HepG2 (cell line): ENCODE data around the gene LILRB5. TPM values are rescaled to one million over a fixed set of nuclear protein-coding genes. Genes with fewer than 3 reads are reported as not detected.
"Not testable (repeated sequence)": the region's sequence is repeated elsewhere in the genome, so short reads cannot be mapped to it uniquely, and the experiment has no call there.

Experiments used
- ATAC-seq: fragments of 200-7000 bp; cut with Tn5 transposase; 3 replicates; pipeline ENCODE4 v1.9.1; 2020; ENCODE audit warnings: mild to moderate bottlenecking, moderate library complexity
- BruUV-seq: library from RNA; stranded (reverse); fragments of 400-500 nt; replicated peaks from 2 replicates; lab custom pipeline; 2021; lab: Mats Ljungman, UMichigan
- CTCF ChIA-PET: fragments of 300-600 bp; formaldehyde crosslinking; extraction: SDS; loops from one replicate; lab custom pipeline; 2021; ENCODE audit warnings: low total read pairs, inconsistent platforms, low intra/inter-chr PET ratio; lab: Yijun Ruan, JAX
- POLR2A ChIA-PET: fragments of 350-600 bp; sonication (Branson Sonifier 250); formaldehyde crosslinking; loops from one replicate; lab custom pipeline; 2020; ENCODE audit warnings: antibody characterized with exemption, inconsistent platforms; lab: Yijun Ruan, JAX
- DNase-seq: peaks from one replicate; pipeline ENCODE4 v3.0.0-alpha.2; 2015; ENCODE audit warnings: low spot score
- FAIRE-seq: peaks from 3 replicates; lab custom pipeline; 2011; peaks lifted over from hg19 to GRCh38; lab: Jason Lieb, UNC
- H2AFZ ChIP-seq: one replicate; pipeline ENCODE4 v1.6.1; 2011; ENCODE audit warnings: low read length, inconsistent platforms
- H3K27ac ChIP-seq: fragments of 300-600 bp; 3 replicates; pipeline ENCODE4 v1.8.0; 2011; ENCODE audit warnings: mixed run types, mild to moderate bottlenecking, mixed read lengths, low read length, inconsistent platforms; ENCODE audit not compliant: insufficient read depth; ENCODE audit errors: extremely low read length
- H3K27me3 ChIP-seq, 2 experiments: fragments of 200-600 bp in 1 of 2; 2 replicates in 1 of 2; 3 replicates in 1 of 2; pipeline versions ENCODE4 v1.6.0 to v1.8.0; 2011; ENCODE audit warnings: low read length in 2 of 2, mild to moderate bottlenecking in 2 of 2, moderate library complexity in 2 of 2, inconsistent platforms in 1 of 2; ENCODE audit not compliant: insufficient read depth in 2 of 2, control insufficient read depth in 1 of 2
- H3K36me3 ChIP-seq, 2 experiments: fragments of 200-600 bp in 1 of 2; replicated peaks in 1 of 2; 2 replicates in 1 of 2; 3 replicates in 1 of 2; pipeline versions ENCODE4 v1.5.1 to v1.8.0; 2011; ENCODE audit warnings: low read length in 2 of 2, inconsistent platforms in 1 of 2; ENCODE audit not compliant: insufficient read depth in 2 of 2, control insufficient read depth in 1 of 2
- H3K4me1 ChIP-seq: 2 replicates; pipeline ENCODE4 v1.5.1; 2012; ENCODE audit warnings: low read length, inconsistent platforms; ENCODE audit not compliant: insufficient read depth
- H3K4me2 ChIP-seq: 2 replicates; pipeline ENCODE4 v1.6.0; 2011; ENCODE audit warnings: low read depth, low read length, inconsistent platforms
- H3K4me3 ChIP-seq, 3 experiments: fragments of 200-600 bp in 1 of 3; sonication (generic), shearing (Covaris generic) in 1 of 3; replicated peaks in 1 of 3; 2 replicates each; pipeline ENCODE4 v1.5.1; 2011 to 2016; ENCODE audit warnings: low read length in 3 of 3, inconsistent platforms in 2 of 3, low read depth in 2 of 3, mild to moderate bottlenecking in 2 of 3, control low read depth in 1 of 3, mixed read lengths in 1 of 3; ENCODE audit not compliant: insufficient read depth in 1 of 3
- H3K79me2 ChIP-seq: one replicate; pipeline ENCODE4 v1.6.1; 2011; ENCODE audit warnings: low read length, inconsistent platforms; ENCODE audit not compliant: insufficient read depth
- H3K9ac ChIP-seq: 2 replicates; pipeline ENCODE4 v1.6.0; 2011; ENCODE audit warnings: mild to moderate bottlenecking, low read depth, low read length, inconsistent platforms; ENCODE audit not compliant: insufficient read depth
- H3K9me3 ChIP-seq: 2 replicates; pipeline ENCODE4 v1.5.1; 2012; ENCODE audit warnings: mild to moderate bottlenecking, low read length
- H4K20me1 ChIP-seq: 2 replicates; pipeline ENCODE4 v1.6.0; 2011; ENCODE audit warnings: inconsistent platforms, mild to moderate bottlenecking, low read length, moderate library complexity; ENCODE audit not compliant: insufficient read depth
- HCFC1 ChIP-seq: fragments of 150-350 bp; IDR thresholded peaks from 2 replicates; pipeline ENCODE4 v1.6.1; 2014; ENCODE audit warnings: low read depth, low read length
- NFYB ChIP-seq: sonication (generic); formaldehyde crosslinking; IDR thresholded peaks from 2 replicates; pipeline ENCODE4 v1.4.0; 2020; ENCODE audit warnings: missing genetic modification reagents
- RNF2 ChIP-seq: fragments of 450-650 bp; conservative IDR thresholded peaks from 2 replicates; pipeline ENCODE4 v1.6.1; 2016; ENCODE audit warnings: low read depth
- SP1 ChIP-seq, 2 experiments: fragments of 450-650 bp in 1 of 2; sonication (generic) in 1 of 2; formaldehyde crosslinking in 1 of 2; IDR thresholded peaks; 2 replicates each; pipeline versions ENCODE4 v1.4.0 to v1.6.1; 2016 to 2020; ENCODE audit warnings: missing genetic modification reagents in 1 of 2
- ZNF614 ChIP-seq: IDR thresholded peaks from 2 replicates; pipeline ENCODE4 v1.6.1; 2018; ENCODE audit warnings: missing biosample characterization, missing genetic modification reagents, inconsistent platforms, borderline replicate concordance
- WGBS: methylation state at CpG from one replicate; pipeline ENCODE4 v1.1.6; 2017; ENCODE audit warnings: low lambda C conversion rate; 5-methylcytosine and 5-hydroxymethylcytosine counted together
- in situ Hi-C: cut with HindIII; loops from 2 replicates; pipeline ENCODE4 v1.10.0; 2017; ENCODE audit warnings: low pct_unique_long_range_greater_than_20kb; ENCODE audit not compliant: extremely low pct_ligation_motif_present
- intact Hi-C: fragments of 100-400 bp; cut with micrococcal nuclease; formaldehyde crosslinking; loops from one replicate; pipeline ENCODE4 v1.10.0; 2022; ENCODE audit not compliant: unreplicated experiment
- polyA plus RNA-seq, 8 experiments: library from polyadenylated mRNA; depleted of rRNA in 3 of 8; stranded (reverse) in 7 of 8; unstranded in 1 of 8; fragments of >200 nt; fragmentation: Illumina TruSeq in 4 of 8; extraction: Trizol in 4 of 8; gene quantifications; 2 replicates each; pipeline versions ENCODE4 v1.2.1 to v1.2.3, GENCODE V29; 2011 to 2016; ENCODE audit warnings: low read depth in 4 of 8, missing spikeins in 1 of 8, mixed read lengths in 1 of 8; ENCODE audit not compliant: insufficient read depth in 1 of 8
- total RNA-seq, 5 experiments: library from RNA; depleted of rRNA; stranded (reverse); fragments of >200 nt; fragmentation: Illumina TruSeq; extraction: Trizol; gene quantifications; 2 replicates each; pipeline ENCODE4 v1.2.3, GENCODE V29; 2016; ENCODE audit warnings: low read depth in 1 of 5

The LILRB5 gene
- total and polyA plus RNA-seq, 2 of the 13 experiments (the other 11 are each of a cell fraction or from before 2014, with no cell fraction given): not detected

- FAIRE-seq: no peak
- no peaks in the 10 kb centered on the region for H3K9me3 ChIP-seq
- in situ Hi-C loops: no loop called here
- peaks cover 1 to 42% of the 10 kb centered on the region in 2 experiments for H3K27me3 ChIP-seq
- no peak overlapping the region for H3K9ac ChIP-seq
- DNase-seq: no peak
- BruUV-seq: no TSS peak
- H3K4me2 ChIP-seq: no peak overlapping the region
- ChIA-PET POLR2A (no interaction called here), CTCF (no interaction called here)
- intact Hi-C loops: no loop called here
- no peak overlapping the region for H2AFZ ChIP-seq
- H3K4me1 ChIP-seq: no peaks in the 10 kb centered on the region
- ATAC-seq: no peak
- no peak overlapping the region for H3K27ac ChIP-seq
- H3K79me2 ChIP-seq: no peaks in the 10 kb centered on the region
- TF ChIP-seq NFYB (CRISPR knock-in tag): no peak
- TF ChIP-seq ZNF614: no peak
- TF ChIP-seq RNF2: no peak
- no peak for TF ChIP-seq HCFC1
- TF ChIP-seq SP1 (IDR thresholded peaks at IDR 0.05): no peak
- TF ChIP-seq SP1 (CRISPR knock-in tag; IDR thresholded peaks at IDR 0.05): no peak
- no peaks in the 10 kb centered on the region for H4K20me1 ChIP-seq
- 1% methylated on average over 7 of the region's 9 CpGs for WGBS
- no peak overlapping the region for H3K4me3 ChIP-seq
- H3K36me3 ChIP-seq: no peaks in the 10 kb centered on the region
These were observed 25.8 kb upstream of the LILRB5 start for GRCh38 chr19:54282686-54283470.

- H3K79me2 ChIP-seq, H3K27ac ChIP-seq, ATAC-seq, H3K9ac ChIP-seq, H3K36me3 ChIP-seq, POLR2A ChIA-PET, BruUV-seq, CTCF ChIA-PET, H3K4me1 ChIP-seq, FAIRE-seq, H3K4me3 ChIP-seq, DNase-seq, H2AFZ ChIP-seq, H3K9me3 ChIP-seq, H4K20me1 ChIP-seq, in situ Hi-C loops, H3K4me2 ChIP-seq, intact Hi-C loops: not testable (repeated sequence)
- peaks cover 1 to 42% of the 10 kb centered on the region in 2 experiments for H3K27me3 ChIP-seq
- 0% methylated on average over 2 of the region's 5 CpGs for WGBS
These were observed 24.6 kb upstream of the LILRB5 start for GRCh38 chr19:54281729-54282075.
